CD4-positive, alpha-beta memory T cell (primary cell): ENCODE measurements around the gene CPXM1. TPM values are rescaled to one million over a fixed set of nuclear protein-coding genes. Genes with fewer than 3 reads are reported as not detected.

Experiments used
- CTCF ChIA-PET: fragments of 350-600 bp; sonication (Branson Sonifier 250); formaldehyde crosslinking; loops from one replicate; lab custom pipeline; 2021; ENCODE audit warnings: inconsistent platforms; ENCODE audit not compliant: partially characterized antibody; lab: Charles Lee
- POLR2A ChIA-PET: fragments of 350-600 bp; sonication (Branson Sonifier 250); formaldehyde crosslinking; loops from one replicate; lab custom pipeline; 2021; ENCODE audit not compliant: partially characterized antibody; lab: Charles Lee
- DNase-seq, 5 donors: peaks; one replicate each; pipeline versions ENCODE4 v3.0.0 to v3.0.0-alpha.2; 2020 to 2022; ENCODE audit warnings: mixed read lengths in 1 of 5
- H3K27ac ChIP-seq: one replicate; pipeline ENCODE4 v1.7.0; 2013; ENCODE audit warnings: low read depth, low read length
- H3K27me3 ChIP-seq: 2 replicates; pipeline ENCODE4 v1.7.0; 2013; ENCODE audit warnings: mild to moderate bottlenecking, low read length, moderate library complexity; ENCODE audit not compliant: insufficient read depth
- H3K36me3 ChIP-seq: 2 replicates; pipeline ENCODE4 v1.7.0; 2013; ENCODE audit warnings: mild to moderate bottlenecking, low read length, moderate library complexity; ENCODE audit not compliant: insufficient read depth
- H3K4me1 ChIP-seq: 2 replicates; pipeline ENCODE4 v1.7.0; 2013; ENCODE audit warnings: mild to moderate bottlenecking, low read length, moderate library complexity; ENCODE audit not compliant: insufficient read depth
- H3K4me3 ChIP-seq, 2 donors: one replicate each; pipeline ENCODE4 v1.7.0; 2013; ENCODE audit warnings: low read length in 2 of 2, mild to moderate bottlenecking in 1 of 2
- H3K9me3 ChIP-seq, 2 donors: one replicate each; pipeline ENCODE4 v1.7.0; 2013; ENCODE audit warnings: low read length in 2 of 2, control low read depth in 1 of 2; ENCODE audit not compliant: control insufficient read depth in 1 of 2
- H3K27ac Mint-ChIP-seq, 7 donors: one replicate each; pipeline ENCODE4 v1.8.0; 2020 to 2021; ENCODE audit warnings: mixed read lengths in 7 of 7, mild to moderate bottlenecking in 6 of 7, inconsistent platforms in 3 of 7, moderate library complexity in 3 of 7
- H3K27me3 Mint-ChIP-seq, 2 donors: one replicate each; pipeline ENCODE4 v1.8.0; 2020 to 2021; ENCODE audit warnings: mixed read lengths in 2 of 2
- H3K36me3 Mint-ChIP-seq, 2 donors: one replicate each; pipeline ENCODE4 v1.8.0; 2020 to 2021; ENCODE audit warnings: mixed read lengths in 2 of 2, inconsistent platforms in 1 of 2, mild to moderate bottlenecking in 1 of 2
- H3K4me1 Mint-ChIP-seq, 4 donors: one replicate each; pipeline ENCODE4 v1.8.0; 2020 to 2021; ENCODE audit warnings: mixed read lengths in 4 of 4, mild to moderate bottlenecking in 1 of 4
- H3K4me3 Mint-ChIP-seq, 8 donors: one replicate each; pipeline ENCODE4 v1.8.0; 2020 to 2021; ENCODE audit warnings: mixed read lengths in 8 of 8, mild to moderate bottlenecking in 7 of 8, moderate library complexity in 6 of 8, inconsistent platforms in 3 of 8
- H3K9me3 Mint-ChIP-seq, 8 donors: one replicate each; pipeline ENCODE4 v1.8.0; 2020 to 2021; ENCODE audit warnings: mixed read lengths in 8 of 8, mild to moderate bottlenecking in 5 of 8, inconsistent platforms in 3 of 8, moderate library complexity in 1 of 8
- intact Hi-C: fragments of 100-400 bp; cut with micrococcal nuclease; formaldehyde crosslinking; loops from one replicate; pipeline ENCODE4 v1.15.1; 2023
- polyA plus RNA-seq, 2 donors: library from polyadenylated mRNA; unstranded; fragments of 300-500 nt; fragmentation: Illumina TruSeq; gene quantifications; one replicate each; pipeline ENCODE4 v1.2.3, GENCODE V29; 2021
- total RNA-seq, 2 experiments: library from RNA; stranded (reverse); gene quantifications; one replicate each; pipeline ENCODE4 v1.2.3, GENCODE V29; 2021

CPXM1 gene
- total and polyA plus RNA-seq, 4 experiments from 2014 or later: not detected

DNA sequence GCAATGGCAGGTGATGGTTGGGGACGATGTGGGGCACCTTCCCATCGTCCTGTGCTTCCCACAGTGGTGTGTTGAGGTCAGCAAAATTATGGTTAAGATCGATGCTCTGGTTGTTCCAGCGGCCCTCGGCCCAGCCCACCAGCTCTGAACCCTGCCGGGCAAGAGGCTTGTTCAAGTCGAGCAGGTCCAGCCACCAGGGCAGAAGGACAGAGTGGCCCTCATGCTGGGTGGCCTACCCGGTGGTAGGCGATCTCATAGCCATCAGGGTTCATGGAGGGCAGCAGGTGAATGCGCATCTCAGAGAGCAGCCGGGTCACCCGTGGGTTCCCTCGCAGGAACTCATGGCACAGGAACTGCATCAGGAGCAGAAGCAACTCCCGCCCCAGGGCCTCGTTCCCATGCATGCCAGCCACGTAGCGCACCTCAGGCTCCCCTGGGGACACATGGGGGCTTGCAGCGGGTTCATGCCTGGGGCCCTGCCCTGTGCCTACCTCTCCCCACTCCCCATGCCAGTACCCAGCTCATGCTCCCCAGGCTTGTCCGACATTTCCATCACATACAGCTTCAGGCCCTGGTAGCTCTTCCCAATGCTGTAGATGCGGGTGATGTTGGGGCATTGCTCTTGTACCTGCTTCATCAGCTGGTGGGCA lies 4.3 kb downstream of the CPXM1 start:
- Mint-ChIP-seq H3K27ac (no peak overlapping the region), H3K9me3 (peaks cover 0 to 2% (median 0%) of the 10 kb centered on the region in 8 donors), H3K36me3 (no peaks in the 10 kb centered on the region), H3K4me1 (peaks cover 16 to 22% (median 19%) of the 10 kb centered on the region in 4 donors), H3K27me3 (peaks cover 35 to 64% of the 10 kb centered on the region in 2 donors), H3K4me3 (no peak overlapping the region)
- Histone ChIP-seq H3K36me3 (no peaks in the 10 kb centered on the region), H3K27me3 (peaks cover 9% of the 10 kb centered on the region), H3K4me1 (peaks cover 18% of the 10 kb centered on the region), H3K4me3 (no peak overlapping the region), H3K9me3 (no peaks in the 10 kb centered on the region), H3K27ac (no peak overlapping the region)
- CTCF ChIA-PET: no interaction called here
- POLR2A ChIA-PET: no interaction called here
- no peak for DNase-seq
- intact Hi-C loops: no loop called here

DNA sequence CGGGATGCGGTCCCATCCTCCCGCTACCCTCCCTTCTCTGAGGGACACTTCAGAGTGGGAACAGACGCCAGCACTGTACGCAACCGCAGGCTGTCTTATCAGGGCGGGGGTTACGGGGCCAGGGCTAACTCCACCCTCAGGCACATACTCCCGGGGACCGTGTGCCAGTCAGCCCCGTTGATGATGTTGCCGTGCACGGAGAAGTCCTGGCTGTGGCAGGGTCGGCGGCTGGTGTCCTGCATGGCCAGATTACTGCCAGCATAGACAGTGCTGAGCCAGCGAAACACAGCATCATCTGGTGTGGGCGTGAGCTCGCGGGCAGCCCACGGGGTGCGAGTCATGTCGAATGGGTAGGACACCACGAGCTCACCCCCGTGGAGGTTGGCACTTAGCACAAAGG lies 5.0 kb downstream of the CPXM1 start:
- H3K4me1 ChIP-seq: peaks cover 12% of the 10 kb centered on the region
- DNase-seq: no peak
- CTCF ChIA-PET: no interaction called here
- POLR2A ChIA-PET: no interaction called here
- Mint-ChIP-seq H3K36me3 (no peaks in the 10 kb centered on the region), H3K9me3 (peaks cover 0 to 2% (median 0%) of the 10 kb centered on the region in 8 donors), H3K27me3 (peaks cover 30 to 59% of the 10 kb centered on the region in 2 donors), H3K27ac (no peak overlapping the region), H3K4me1 (peaks cover 10 to 15% (median 14%) of the 10 kb centered on the region in 4 donors), H3K4me3 (no peak overlapping the region)
- no peak overlapping the region for H3K4me3 ChIP-seq
- peaks cover 5% of the 10 kb centered on the region for H3K27me3 ChIP-seq
- H3K36me3 ChIP-seq: no peaks in the 10 kb centered on the region
- H3K27ac ChIP-seq: no peak overlapping the region
- intact Hi-C loops: no loop called here
- no peaks in the 10 kb centered on the region for H3K9me3 ChIP-seq

DNA sequence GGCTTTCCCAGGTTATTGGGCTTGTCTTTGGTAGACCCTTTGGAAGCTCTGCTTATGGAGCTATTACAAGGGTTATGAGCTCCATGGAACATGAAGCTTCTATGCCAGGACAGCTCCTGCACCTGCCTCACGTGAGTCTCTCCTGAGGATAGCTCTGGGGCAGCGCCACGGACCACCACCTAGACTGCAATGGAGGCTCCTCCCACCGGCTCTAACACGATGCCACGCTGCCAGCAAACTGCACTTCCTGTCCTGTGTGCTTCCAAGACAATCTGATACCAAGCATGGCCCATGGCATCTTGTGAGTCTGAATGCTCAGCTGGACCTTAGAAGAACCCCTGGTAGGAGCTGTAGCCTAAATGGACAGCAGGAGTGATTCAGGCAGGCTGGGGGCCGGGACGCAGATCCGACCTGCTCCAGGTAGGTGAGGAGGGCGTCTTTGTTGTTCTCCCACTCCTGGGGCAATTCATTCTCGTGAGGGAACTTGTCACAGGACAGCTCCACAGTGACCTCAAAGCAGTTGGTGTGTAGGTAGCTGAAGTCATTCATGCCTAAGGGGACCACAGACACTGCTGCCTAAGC lies 5.5 kb downstream of the CPXM1 start:
- H3K4me1 Mint-ChIP-seq: peaks cover 8 to 12% (median 11%) of the 10 kb centered on the region in 4 donors
- POLR2A ChIA-PET: interaction anchor here (0.7 kb wide), 1 partner anchor 13 kb away, joined by 3 read pairs; no protein-coding TSS in a partner anchor

DNA sequence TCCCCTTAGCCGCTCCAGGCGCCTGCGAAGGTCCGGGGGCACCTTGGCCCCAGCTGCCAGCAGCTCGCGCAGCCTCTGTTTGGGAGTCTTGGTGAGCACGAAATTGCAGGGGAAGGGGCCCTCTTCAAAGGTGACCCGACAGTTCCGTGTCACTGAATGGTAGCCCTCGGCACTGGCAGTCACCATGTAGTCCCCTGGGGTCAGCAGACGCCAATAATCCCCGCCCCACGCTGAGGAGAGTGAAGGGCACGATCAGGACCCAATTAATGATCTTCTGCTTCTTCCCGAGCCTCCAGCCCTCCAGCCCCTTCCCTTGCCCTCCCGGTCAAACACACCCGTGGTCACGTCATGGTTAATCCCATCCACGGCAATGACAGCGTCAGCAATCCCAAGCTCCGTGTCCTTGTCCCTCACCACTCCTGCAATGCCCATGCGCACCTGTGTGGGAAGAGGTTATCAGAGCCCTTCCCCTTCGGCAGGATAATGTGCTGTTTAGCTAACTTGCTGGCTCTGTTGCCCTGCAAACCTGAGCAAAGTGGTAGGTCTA lies 6.2 kb downstream of the CPXM1 start:
- H3K27me3 Mint-ChIP-seq: peaks cover 25 to 53% of the 10 kb centered on the region in 2 donors
- no peak overlapping the region for H3K27ac Mint-ChIP-seq
- POLR2A ChIA-PET: interaction anchor here (0.7 kb wide), 1 partner anchor 14 kb away, joined by 3 read pairs; no protein-coding TSS in a partner anchor

More for the DNA sequence above, 5.5 kb downstream of the CPXM1 start:
- Mint-ChIP-seq H3K9me3 (peaks cover 0 to under 1% (median 0%) of the 10 kb centered on the region in 8 donors), H3K4me3 (no peak overlapping the region), H3K27me3 (peaks cover 29 to 56% of the 10 kb centered on the region in 2 donors), H3K36me3 (no peaks in the 10 kb centered on the region), H3K27ac (no peak overlapping the region)
- Histone ChIP-seq H3K9me3 (no peaks in the 10 kb centered on the region), H3K27ac (no peak overlapping the region), H3K4me1 (peaks cover 10% of the 10 kb centered on the region), H3K36me3 (no peaks in the 10 kb centered on the region), H3K27me3 (peaks cover 4% of the 10 kb centered on the region), H3K4me3 (no peak overlapping the region)
- DNase-seq: no peak
- CTCF ChIA-PET: no interaction called here
- intact Hi-C loops: no loop called here

DNA sequence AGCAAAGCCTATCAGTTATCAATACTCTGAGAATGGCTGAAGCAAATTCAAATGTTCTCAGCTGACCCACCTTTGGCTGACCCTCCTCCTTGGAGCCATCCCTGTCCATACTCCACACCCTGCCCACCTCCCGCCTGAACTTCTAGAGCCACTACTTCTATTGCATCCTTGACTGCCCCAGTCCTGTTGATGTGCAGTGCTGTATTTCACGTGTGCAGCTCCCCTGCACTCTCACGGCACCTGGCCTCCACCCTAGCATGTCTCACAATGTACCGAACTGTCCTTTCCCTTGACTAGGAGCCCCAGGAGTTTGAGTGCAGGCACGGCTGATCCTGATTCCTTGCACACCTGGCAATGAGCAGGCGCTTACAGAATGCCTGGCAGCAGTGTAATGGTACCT lies 7.0 kb downstream of the CPXM1 start:
- H3K4me3 Mint-ChIP-seq: no peak overlapping the region
- H3K27ac Mint-ChIP-seq: no peak overlapping the region
- H3K4me1 ChIP-seq: no peaks in the 10 kb centered on the region
- H3K36me3 Mint-ChIP-seq: no peaks in the 10 kb centered on the region
- H3K27ac ChIP-seq: no peak overlapping the region
- H3K4me1 Mint-ChIP-seq: peaks cover 0 to 1% (median 0%) of the 10 kb centered on the region in 4 donors
- no peak overlapping the region for H3K4me3 ChIP-seq
- no peaks in the 10 kb centered on the region for H3K36me3 ChIP-seq
- intact Hi-C loops: no loop called here
- ChIA-PET CTCF (no interaction called here), POLR2A (no interaction called here)
- peaks cover 5% of the 10 kb centered on the region for H3K27me3 ChIP-seq
- no peaks in the 10 kb centered on the region for H3K9me3 Mint-ChIP-seq
- H3K27me3 Mint-ChIP-seq: peaks cover 24 to 47% of the 10 kb centered on the region in 2 donors
- DNase-seq: no peak
- no peaks in the 10 kb centered on the region for H3K9me3 ChIP-seq

More for the DNA sequence above, 6.2 kb downstream of the CPXM1 start:
- DNase-seq: no peak
- H3K4me3 Mint-ChIP-seq: no peak overlapping the region
- intact Hi-C loops: no loop called here
- no peak overlapping the region for H3K27ac ChIP-seq
- H3K36me3 ChIP-seq: no peaks in the 10 kb centered on the region
- no peaks in the 10 kb centered on the region for H3K27me3 ChIP-seq
- no peaks in the 10 kb centered on the region for H3K9me3 Mint-ChIP-seq
- H3K9me3 ChIP-seq: no peaks in the 10 kb centered on the region
- CTCF ChIA-PET: no interaction called here
- H3K36me3 Mint-ChIP-seq: no peaks in the 10 kb centered on the region
- H3K4me3 ChIP-seq: no peak overlapping the region
- H3K4me1 Mint-ChIP-seq: peaks cover 2 to 5% (median 5%) of the 10 kb centered on the region in 4 donors
- H3K4me1 ChIP-seq: peaks cover 3% of the 10 kb centered on the region

DNA sequence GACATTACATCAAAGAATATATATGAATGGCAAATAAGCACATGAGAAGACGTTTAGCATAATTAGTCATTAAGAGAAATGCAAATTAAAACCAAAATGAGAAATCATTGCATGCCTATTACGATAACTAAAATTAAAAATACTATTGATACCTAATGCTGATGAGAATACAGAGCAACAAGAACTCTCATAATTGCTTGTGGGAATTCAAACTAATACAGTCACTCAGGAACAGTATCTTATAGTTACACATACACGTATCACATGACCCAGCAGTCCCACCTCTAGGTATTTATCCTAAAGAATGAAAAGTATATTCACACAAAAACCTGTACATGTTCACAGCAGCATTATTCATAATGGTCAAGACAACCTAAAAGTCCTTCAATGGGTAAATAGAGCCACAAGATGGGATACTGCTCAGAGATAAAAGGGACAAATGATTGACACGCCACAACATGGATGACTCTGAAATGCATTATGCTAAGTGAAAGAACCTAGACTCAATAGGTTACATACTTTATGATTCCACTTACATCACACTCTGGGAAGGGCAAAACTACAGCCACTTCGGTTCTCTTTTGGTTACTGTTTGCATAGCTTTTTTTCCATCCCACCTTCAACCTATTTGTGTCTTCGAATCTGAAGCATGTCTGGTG lies 16.4 kb downstream of the CPXM1 start:
- POLR2A ChIA-PET: no interaction called here
- H3K4me1 Mint-ChIP-seq: no peaks in the 10 kb centered on the region
- no peak for DNase-seq
- Histone ChIP-seq H3K27ac (no peak overlapping the region), H3K36me3 (no peaks in the 10 kb centered on the region), H3K4me1 (no peaks in the 10 kb centered on the region), H3K27me3 (peaks cover 3% of the 10 kb centered on the region), H3K4me3 (no peak overlapping the region), H3K9me3 (no peaks in the 10 kb centered on the region)
- no peak overlapping the region for H3K27ac Mint-ChIP-seq
- peaks cover 23 to 28% of the 10 kb centered on the region in 2 donors for H3K27me3 Mint-ChIP-seq
- H3K9me3 Mint-ChIP-seq: peaks cover 0 to 4% (median 0%) of the 10 kb centered on the region in 8 donors
- intact Hi-C loops: no loop called here
- no peak overlapping the region for H3K4me3 Mint-ChIP-seq
- no peaks in the 10 kb centered on the region for H3K36me3 Mint-ChIP-seq
- CTCF ChIA-PET: no interaction called here

DNA sequence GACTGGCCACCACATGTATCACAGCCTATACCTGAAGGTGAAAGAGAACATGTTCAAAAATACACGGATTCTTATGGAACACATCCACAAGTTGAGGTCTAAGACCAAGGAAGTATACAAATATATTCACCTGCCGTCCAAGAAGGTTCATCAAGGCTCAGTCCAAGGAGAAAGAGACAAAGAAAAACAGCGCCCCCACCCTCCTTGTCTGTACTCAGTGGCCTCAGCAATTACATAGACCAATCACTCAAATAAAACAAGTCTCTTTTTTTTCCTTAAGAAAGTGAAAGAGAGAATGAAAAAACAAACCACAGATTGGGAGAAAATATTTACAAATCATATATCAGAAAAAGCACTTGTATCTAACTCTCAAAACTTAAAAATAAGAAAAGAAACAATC lies 19.5 kb downstream of the CPXM1 start:
- Histone ChIP-seq H3K9me3 (no peaks in the 10 kb centered on the region), H3K4me3 (no peak overlapping the region), H3K27ac (no peak overlapping the region), H3K27me3 (no peaks in the 10 kb centered on the region), H3K36me3 (no peaks in the 10 kb centered on the region), H3K4me1 (no peaks in the 10 kb centered on the region)
- intact Hi-C loops: no loop called here
- DNase-seq: no peak
- Mint-ChIP-seq H3K4me3 (no peak overlapping the region), H3K27me3 (peaks cover 17 to 32% of the 10 kb centered on the region in 2 donors), H3K36me3 (no peaks in the 10 kb centered on the region), H3K9me3 (peaks cover 0 to 2% (median 0%) of the 10 kb centered on the region in 8 donors), H3K27ac (no peak overlapping the region), H3K4me1 (no peaks in the 10 kb centered on the region)
- ChIA-PET POLR2A (no interaction called here), CTCF (interaction anchor here (0.6 kb wide), 1 partner anchor 94 kb away, joined by 3 read pairs; no protein-coding TSS in a partner anchor)
